SKM-1 (cell line): ENCODE results near the gene ZNF547.
"Not testable (repeated sequence)": the region's sequence is repeated elsewhere in the genome, so short reads cannot be mapped to it uniquely, and the experiment has no call there.

Source experiments
- DNase-seq: peaks from one replicate; lab custom pipeline; 2025; ENCODE audit not compliant: unreplicated experiment; lab: John Stamatoyannopoulos, UW

Gene ZNF547

GRCh38 chr19:57374179-57374578 lies 10.8 kb downstream of the ZNF547 start:
- DNase-seq: no peak

DNA sequence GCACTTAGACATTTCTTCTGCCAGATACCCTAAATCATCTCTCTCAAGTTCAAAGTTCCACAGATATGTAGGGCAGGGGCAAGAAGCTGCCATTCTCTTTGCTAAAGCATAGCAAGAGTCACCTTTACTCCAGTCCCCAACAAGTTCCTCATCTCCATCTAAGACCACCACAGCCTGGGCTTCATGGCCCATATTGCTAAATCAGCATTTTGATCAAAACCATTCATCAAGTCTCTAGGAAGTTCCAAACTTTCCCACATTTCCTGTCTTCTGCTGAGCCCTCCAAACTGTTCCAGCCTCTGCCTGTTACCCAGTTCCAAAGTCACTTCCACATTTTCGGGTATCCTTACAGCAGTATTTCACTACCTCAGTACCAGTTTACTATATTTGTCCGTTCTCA lies 11.3 kb downstream of the ZNF547 start:
- not testable (repeated sequence) for DNase-seq

GRCh38 chr19:57376151-57376550 lies 12.8 kb downstream of the ZNF547 start:
- DNase-seq: no peak

DNA sequence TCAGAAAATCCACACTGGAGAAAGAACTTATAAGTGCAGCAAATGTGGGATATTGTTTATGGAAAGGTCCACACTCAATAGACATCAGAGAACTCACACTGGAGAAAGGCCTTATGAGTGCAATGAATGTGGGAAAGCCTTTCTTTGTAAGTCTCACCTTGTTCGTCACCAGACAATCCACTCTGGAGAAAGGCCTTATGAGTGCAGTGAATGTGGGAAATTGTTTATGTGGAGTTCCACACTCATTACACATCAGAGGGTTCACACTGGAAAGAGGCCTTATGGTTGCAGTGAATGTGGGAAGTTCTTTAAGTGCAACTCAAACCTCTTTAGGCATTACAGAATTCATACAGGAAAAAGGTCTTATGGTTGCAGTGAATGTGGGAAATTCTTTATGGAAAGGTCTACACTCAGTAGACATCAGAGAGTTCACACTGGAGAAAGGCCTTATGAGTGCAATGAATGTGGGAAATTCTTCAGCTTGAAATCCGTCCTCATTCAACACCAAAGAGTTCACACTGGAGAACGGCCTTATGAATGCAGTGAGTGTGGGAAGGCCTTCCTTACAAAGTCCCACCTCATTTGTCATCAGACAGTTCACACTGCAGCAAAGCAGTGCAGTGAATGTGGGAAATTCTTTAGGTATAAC lies 14.3 kb downstream of the ZNF547 start:
- no peak for DNase-seq

GRCh38 chr19:57380923-57381322 lies 17.6 kb downstream of the ZNF547 start:
- no peak for DNase-seq

GRCh38 chr19:57382806-57383488 lies 19.6 kb downstream of the ZNF547 start:
- DNase-seq: no peak

- DNase-seq: no peak
Measured at GRCh38 chr19:57389194-57389729, 25.9 kb downstream of the ZNF547 start.

DNA sequence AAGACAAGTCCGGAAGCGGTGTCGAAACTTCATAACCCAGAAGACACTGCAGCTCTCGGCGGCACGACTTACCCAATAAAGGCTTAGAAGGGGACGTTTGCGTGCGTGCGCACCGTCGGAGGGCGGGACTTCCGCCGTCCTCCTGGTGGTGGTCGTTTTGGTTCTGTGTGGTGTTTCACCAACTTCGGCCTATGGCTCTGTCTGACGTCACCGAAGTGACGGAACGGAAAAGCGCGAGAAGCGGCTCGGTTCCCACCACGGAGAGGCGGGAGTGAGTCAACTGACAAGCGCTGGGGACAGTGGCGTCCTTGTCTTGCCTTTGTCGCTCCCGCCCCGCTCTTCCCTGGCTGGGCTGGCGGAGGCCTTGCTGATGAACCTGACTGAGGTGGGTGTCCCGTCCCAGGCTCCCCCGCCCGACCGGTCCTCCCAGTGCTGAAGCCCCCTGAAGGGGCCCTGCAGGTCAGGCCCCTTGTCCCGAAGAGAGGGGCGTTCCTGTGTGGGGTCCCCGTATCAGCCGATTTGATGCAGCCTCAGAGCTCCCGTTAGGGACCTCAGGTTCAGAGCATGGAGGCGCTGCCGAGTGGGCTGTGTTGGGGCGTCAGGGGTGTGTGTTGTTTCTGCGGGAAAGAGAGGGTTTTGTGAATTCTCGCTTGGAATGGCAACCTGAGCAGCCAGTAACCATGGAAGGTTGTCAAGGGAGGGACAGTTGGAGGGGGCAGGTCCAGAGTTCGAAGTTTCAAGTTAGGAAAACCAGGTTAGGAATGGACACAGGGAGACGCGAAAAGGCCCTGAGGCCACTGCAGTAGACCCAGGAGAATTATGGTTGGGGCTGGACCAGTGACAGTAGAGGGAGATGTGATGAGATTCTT lies 26.6 kb downstream of the ZNF547 start, which contains the start of gene ZNF548:
TSS of gene ZNF548 (plus strand) at position 125 of the 869 bp plus-strand sequence. CDS start at position 371, 246 bp downstream.
- peak; percentile 56 for DNase-seq

GRCh38 chr19:57395710-57396109 lies 32.4 kb downstream of the ZNF547 start:
- DNase-seq: no peak

- DNase-seq: no peak
Measured at GRCh38 chr19:57398868-57399267, 35.5 kb downstream of the ZNF547 start.

DNA sequence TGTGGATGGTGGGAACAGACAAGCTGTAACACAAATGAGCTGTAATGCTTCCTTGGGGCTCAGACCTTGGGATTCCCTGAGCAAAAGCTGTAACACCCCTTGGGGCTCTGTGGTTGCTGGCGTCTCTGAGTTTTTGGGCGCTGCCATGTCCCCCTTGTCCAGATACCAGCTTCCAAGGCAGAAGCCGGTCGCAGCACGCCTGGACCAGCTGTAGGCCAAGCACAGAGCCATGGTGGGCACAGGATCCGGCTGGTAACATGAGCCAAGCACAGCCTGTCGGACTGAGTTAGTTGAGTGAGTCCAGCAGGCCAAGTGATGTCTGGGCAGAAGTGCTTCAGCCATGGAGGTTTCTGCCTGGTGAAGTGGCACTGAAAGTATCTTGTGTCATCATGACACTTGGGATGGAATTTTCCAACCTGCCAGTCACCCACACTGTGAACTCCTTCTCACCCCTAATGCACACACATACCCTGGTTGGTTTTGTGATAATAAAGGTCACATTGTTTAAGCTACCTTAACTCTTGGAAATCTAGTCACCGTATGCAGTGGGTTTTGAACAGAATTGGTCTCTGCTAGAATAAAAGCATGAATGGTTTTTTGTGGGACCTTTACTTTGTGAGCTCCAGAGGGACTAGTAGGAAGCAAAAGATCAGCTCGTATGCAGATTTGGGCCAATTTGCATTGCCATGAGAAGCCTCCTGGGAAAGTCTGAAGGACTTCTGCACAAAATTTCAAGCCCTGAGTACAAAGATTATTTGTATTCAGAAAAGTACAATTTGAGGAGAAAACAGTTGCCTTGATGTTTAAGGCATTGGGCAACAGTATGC lies 40.6 kb downstream of the ZNF547 start:
- DNase-seq: no peak

GRCh38 chr19:57406516-57407123 lies 43.3 kb downstream of the ZNF547 start:
- no peak for DNase-seq

DNA sequence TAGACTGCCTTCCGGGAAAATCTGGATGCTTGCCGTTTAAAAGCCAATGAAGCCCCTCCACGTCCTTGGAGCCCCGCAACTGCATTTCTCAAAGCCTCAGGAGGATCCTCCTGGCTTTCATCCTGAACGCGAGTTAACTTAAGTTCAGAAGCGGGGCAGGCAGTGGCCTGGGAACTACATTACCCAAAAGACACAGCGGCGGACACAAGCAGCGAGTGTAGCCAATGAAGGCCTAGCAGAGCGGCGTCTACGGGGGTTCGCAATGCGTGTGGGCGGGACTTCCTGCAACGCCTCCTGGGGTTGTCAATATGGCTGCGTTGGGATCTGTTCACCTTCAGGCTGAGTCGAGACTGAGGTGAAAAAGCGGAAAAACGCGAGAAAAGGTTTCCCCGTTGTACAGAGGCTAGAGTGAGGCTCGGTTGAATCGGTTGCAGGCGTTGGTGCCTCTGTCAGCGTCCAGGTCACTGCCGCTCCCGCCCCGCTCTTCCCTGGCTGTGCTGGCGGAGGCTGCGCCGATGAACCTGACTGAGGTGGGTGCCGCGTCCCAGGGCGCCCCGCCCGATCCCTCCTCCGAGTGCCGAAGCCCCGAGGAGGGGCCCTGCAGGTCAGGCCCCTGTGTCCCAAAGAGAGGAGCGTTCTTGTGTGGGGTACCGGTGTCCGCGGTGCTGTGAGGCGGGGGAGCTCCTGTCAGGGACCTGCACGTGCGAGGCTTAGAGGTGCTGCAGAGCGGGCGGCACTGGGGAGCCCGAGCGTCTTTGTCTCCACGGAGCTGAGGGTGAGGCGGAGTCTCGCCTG lies 47.7 kb downstream of the ZNF547 start, which contains the start of gene ZNF17:
TSS of gene ZNF17 (plus strand) at position 285 of the 795 bp plus-strand sequence. CDS start 2,455 bp downstream, outside the sequence.
- peak; percentile 60 for DNase-seq

GRCh38 chr19:57419439-57419838 lies 56.1 kb downstream of the ZNF547 start:
- DNase-seq: no peak

DNA sequence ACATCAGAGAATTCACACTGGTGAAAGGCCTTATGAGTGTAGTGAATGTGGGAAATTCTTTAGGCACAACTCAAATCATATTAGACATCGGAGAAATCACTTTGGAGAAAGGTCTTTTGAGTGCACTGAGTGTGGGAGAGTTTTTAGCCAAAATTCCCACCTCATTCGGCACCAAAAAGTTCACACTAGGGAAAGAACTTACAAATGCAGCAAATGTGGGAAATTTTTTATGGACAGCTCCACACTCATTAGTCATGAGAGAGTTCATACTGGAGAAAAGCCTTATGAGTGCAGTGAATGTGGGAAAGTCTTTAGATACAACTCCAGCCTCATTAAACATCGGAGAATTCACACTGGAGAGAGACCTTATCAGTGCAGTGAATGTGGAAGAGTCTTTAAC lies 57.7 kb downstream of the ZNF547 start:
- DNase-seq: no peak
